Esophagus muscularis mucosa (tissue), 4 donors: ENCODE measurements around the gene SEC22A. TPM values are rescaled to one million over a fixed set of nuclear protein-coding genes. Genes with fewer than 3 reads are reported as not detected.

Experiments
- DNase-seq: peaks from one replicate; pipeline ENCODE4 v3.0.0-alpha.2; 2017; ENCODE audit errors: extremely low spot score
- H3K27ac ChIP-seq, 4 donors: fragments of 200-600 bp; sonication (generic); replicated peaks in 1 of 4; 1 replicate in 3 of 4; 2 replicates in 1 of 4; pipeline ENCODE4 v1.5.1; 2016 to 2019; ENCODE audit warnings: mild to moderate bottlenecking in 1 of 4
- H3K27me3 ChIP-seq, 4 donors: fragments of 200-600 bp; sonication (generic); one replicate each; pipeline versions ENCODE4 v1.5.1 to v1.6.0; 2016 to 2019
- H3K36me3 ChIP-seq, 4 donors: fragments of 200-600 bp; sonication (generic); one replicate each; pipeline ENCODE4 v1.5.1; 2016 to 2019
- H3K4me1 ChIP-seq, 4 donors: fragments of 200-600 bp; sonication (generic); one replicate each; pipeline ENCODE4 v1.5.1; 2016 to 2019
- H3K4me3 ChIP-seq, 4 donors: fragments of 200-600 bp; sonication (generic); 1 replicate in 2 of 4; 2 replicates in 2 of 4; pipeline ENCODE4 v1.5.1; 2016 to 2019; ENCODE audit warnings: mild to moderate bottlenecking in 4 of 4, moderate library complexity in 1 of 4
- H3K9me3 ChIP-seq, 4 donors: fragments of 200-600 bp; sonication (generic); 1 replicate in 3 of 4; 2 replicates in 1 of 4; pipeline ENCODE4 v1.5.1; 2016 to 2019
- CTCF ChIP-seq, 3 experiments: fragments of 200-600 bp in 2 of 3; fragments of 450-650 bp in 1 of 3; sonication (generic) in 2 of 3; IDR thresholded peaks; one replicate each; pipeline ENCODE4 v1.5.1; 2017 to 2019; ENCODE audit warnings: antibody characterized with exemption in 3 of 3, mild to moderate bottlenecking in 2 of 3, moderate library complexity in 1 of 3
- EP300 ChIP-seq: sonication (generic); formaldehyde crosslinking; IDR thresholded peaks from one replicate; pipeline ENCODE4 v1.6.1; 2017; ENCODE audit warnings: antibody characterized with exemption
- POLR2A ChIP-seq: fragments of 450-650 bp; IDR thresholded peaks from one replicate; pipeline ENCODE4 v1.6.1; 2017; ENCODE audit warnings: antibody characterized with exemption, moderate library complexity, mild to moderate bottlenecking, low read depth
- POLR2AphosphoS5 ChIP-seq, 2 donors: sonication (generic); formaldehyde crosslinking; IDR thresholded peaks; one replicate each; pipeline ENCODE4 v1.6.1; 2017; ENCODE audit warnings: antibody characterized with exemption in 2 of 2
- WGBS: methylation state at CpG from one replicate; pipeline ENCODE4 v1.1.5; 2018; 5-methylcytosine and 5-hydroxymethylcytosine counted together
- intact Hi-C: fragments of 100-400 bp; cut with DNase I; formaldehyde crosslinking; loops from one replicate; pipeline ENCODE4 v1.15.1; 2023
- total RNA-seq, 4 donors: library from RNA; depleted of rRNA; stranded (reverse); fragments of >200 nt; gene quantifications; one replicate each; pipeline versions ENCODE4 v1.1.0 to v1.2.1, GENCODE V29; 2016

Gene SEC22A
- total RNA-seq, 4 donors from 2014 or later = 12.0 to 29.9 (median 20.0) TPM

GRCh38 chr3:123283074-123283473 lies 81.3 kb downstream of the SEC22A start:
- intact Hi-C loops = no loop called here
- Histone ChIP-seq H3K27ac (no peak overlapping the region), H3K27me3 (no peaks in the 10 kb centered on the region), H3K4me3 (no peak overlapping the region), H3K36me3 (peaks cover 44 to 77% (median 60%) of the 10 kb centered on the region in 4 donors), H3K9me3 (no peaks in the 10 kb centered on the region), H3K4me1 (no peaks in the 10 kb centered on the region)
- no peak for TF ChIP-seq CTCF (IDR thresholded peaks at IDR 0.05)
- TF ChIP-seq EP300 = no peak
- no peak for TF ChIP-seq POLR2A
- TF ChIP-seq POLR2AphosphoS5 (IDR thresholded peaks at IDR 0.05) = no peak
- WGBS = 85% methylated on average over 9 of the region's 9 CpGs
- no peak for DNase-seq

- Histone ChIP-seq H3K4me3 (no peak overlapping the region), H3K4me1 (no peaks in the 10 kb centered on the region), H3K9me3 (no peaks in the 10 kb centered on the region), H3K27ac (no peak overlapping the region), H3K27me3 (no peaks in the 10 kb centered on the region), H3K36me3 (peaks cover 47 to 85% (median 61%) of the 10 kb centered on the region in 4 donors)
- intact Hi-C loops = no loop called here
- TF ChIP-seq EP300 (no peak), POLR2A (no peak), CTCF (IDR thresholded peaks at IDR 0.05) (no peak), POLR2AphosphoS5 (IDR thresholded peaks at IDR 0.05) (no peak)
- WGBS = 87% methylated on average over 14 of the region's 17 CpGs
- peak; percentile 68 for DNase-seq
Observed at GRCh38 chr3:123283657-123284398, 82.1 kb downstream of the SEC22A start.

GRCh38 chr3:123284399-123285010 lies 82.8 kb downstream of the SEC22A start:
- intact Hi-C loops = no loop called here
- Histone ChIP-seq H3K27me3 (no peaks in the 10 kb centered on the region), H3K27ac (peak overlapping the region in 1 of 4 donors; percentile 34), H3K9me3 (no peaks in the 10 kb centered on the region), H3K36me3 (peaks cover 49 to 91% (median 65%) of the 10 kb centered on the region in 4 donors), H3K4me3 (no peak overlapping the region), H3K4me1 (peaks cover 0 to 3% (median 0%) of the 10 kb centered on the region in 4 donors)
- TF ChIP-seq CTCF (IDR thresholded peaks at IDR 0.05) = no peak
- TF ChIP-seq POLR2AphosphoS5 (IDR thresholded peaks at IDR 0.05) = no peak
- no peak for TF ChIP-seq EP300
- no peak for TF ChIP-seq POLR2A
- WGBS = 87% methylated on average over 9 of the region's 18 CpGs
- DNase-seq = peak; percentile 84

- H3K36me3 ChIP-seq = peaks cover 54 to 97% (median 70%) of the 10 kb centered on the region in 4 donors
Observed at GRCh38 chr3:123285066-123285465, 83.3 kb downstream of the SEC22A start.

More at GRCh38 chr3:123285066-123285465, 83.3 kb downstream of the SEC22A start:
- 83% methylated on average over 8 of the region's 9 CpGs for WGBS
- no peak overlapping the region for H3K4me3 ChIP-seq
- H3K27me3 ChIP-seq = no peaks in the 10 kb centered on the region
- no peaks in the 10 kb centered on the region for H3K9me3 ChIP-seq
- intact Hi-C loops = no loop called here
- peaks cover 0 to 8% (median under 1%) of the 10 kb centered on the region in 4 donors for H3K4me1 ChIP-seq
- H3K27ac ChIP-seq = no peak overlapping the region
- TF ChIP-seq POLR2AphosphoS5 (IDR thresholded peaks at IDR 0.05) (no peak), CTCF (IDR thresholded peaks at IDR 0.05) (no peak), POLR2A (no peak), EP300 (no peak)
- peak; percentile 47 for DNase-seq
